Aorta (tissue), 5 donors: ENCODE data around the gene EPN2. TPM values are rescaled to one million over a fixed set of nuclear protein-coding genes. Genes with fewer than 3 reads are reported as not detected.

Source experiments
- ATAC-seq: fragments of 200-7000 bp; cut with Tn5 transposase; one replicate; pipeline ENCODE4 v1.9.1; 2022; ENCODE audit warnings: moderate library complexity; ENCODE audit not compliant: low FRiP score
- DNase-seq, 2 donors: peaks; one replicate each; pipeline ENCODE4 v3.0.0-alpha.2; 2020
- H3K27ac ChIP-seq, 2 donors: one replicate each; pipeline ENCODE4 v1.5.1; 2013; ENCODE audit warnings: low read length in 2 of 2, mild to moderate bottlenecking in 2 of 2, moderate library complexity in 2 of 2, control low read depth in 1 of 2, inconsistent platforms in 1 of 2, low read depth in 1 of 2
- H3K27me3 ChIP-seq, 2 donors: one replicate each; pipeline ENCODE4 v1.6.1; 2013; ENCODE audit warnings: control low read depth in 1 of 2, low read length in 1 of 2, mild to moderate bottlenecking in 1 of 2, moderate library complexity in 1 of 2; ENCODE audit not compliant: insufficient read depth in 2 of 2, control insufficient read depth in 1 of 2
- H3K36me3 ChIP-seq, 2 donors: one replicate each; pipeline ENCODE4 v1.6.1; 2013; ENCODE audit warnings: control low read depth in 1 of 2, low read length in 1 of 2, mild to moderate bottlenecking in 1 of 2; ENCODE audit not compliant: insufficient read depth in 2 of 2, control insufficient read depth in 1 of 2
- H3K4me1 ChIP-seq, 2 donors: one replicate each; pipeline ENCODE4 v1.6.1; 2013; ENCODE audit warnings: low read length in 2 of 2, control low read depth in 1 of 2, mild to moderate bottlenecking in 1 of 2, moderate library complexity in 1 of 2; ENCODE audit not compliant: insufficient read depth in 2 of 2, control insufficient read depth in 1 of 2
- H3K4me3 ChIP-seq, 2 donors: one replicate each; pipeline ENCODE4 v1.5.1; 2013; ENCODE audit warnings: low read length in 2 of 2, control low read depth in 1 of 2, mild to moderate bottlenecking in 1 of 2
- H3K9me3 ChIP-seq: one replicate; pipeline ENCODE4 v1.6.1; 2013; ENCODE audit warnings: mild to moderate bottlenecking, low read length; ENCODE audit not compliant: control insufficient read depth
- WGBS, 2 donors: extraction: QIAGEN DNeasy Blood & Tissue Kit; methylation state at CpG; one replicate each; pipeline ENCODE4 v1.1.7; 2013; 5-methylcytosine and 5-hydroxymethylcytosine counted together
- intact Hi-C, 2 donors: fragments of 100-400 bp; cut with DNase I; formaldehyde crosslinking; loops; one replicate each; pipeline versions ENCODE4 v1.14.2 to v1.15.0; 2022
- polyA plus RNA-seq, 2 donors: library from polyadenylated mRNA; stranded (reverse); fragments of 200-250 nt; gene quantifications; one replicate each; pipeline ENCODE4 v1.2.3, GENCODE V29; 2013
- total RNA-seq, 2 donors: library from RNA; stranded (reverse); fragmentation: NEBNext Ultra II Directional; extraction: Animal tissue kit (Norgen Biotek cat#: 25700); gene quantifications; one replicate each; pipeline ENCODE4 v1.2.1, GENCODE V29; 2021
- donor health status: healthy with polysubstance abuse.
- donor health status: Bipolar disorder and iron deficiency.
- donor health status: DM: no; HTN: no; CAD: no.
- donor health status: DM: no; HTN: no; CAD: no.
- donor health status: DM: yes; HTN: yes; CAD: no.

The EPN2 gene
- total and polyA plus RNA-seq, 4 donors: 8.6 to 67.7 (median 40.1) TPM

- intact Hi-C loops: no loop called here
- no peak for ATAC-seq
- WGBS, 2 donors: 43 to 79% methylated on average over 2 of the region's 2 CpGs
- Histone ChIP-seq H3K27ac (no peak overlapping the region), H3K9me3 (no peaks in the 10 kb centered on the region), H3K4me3 (no peak overlapping the region), H3K4me1 (no peaks in the 10 kb centered on the region), H3K27me3 (no peaks in the 10 kb centered on the region), H3K36me3 (no peaks in the 10 kb centered on the region)
- DNase-seq: no peak
Measured at GRCh38 chr17:19337712-19338023, 100.5 kb downstream of the EPN2 start.

DNA sequence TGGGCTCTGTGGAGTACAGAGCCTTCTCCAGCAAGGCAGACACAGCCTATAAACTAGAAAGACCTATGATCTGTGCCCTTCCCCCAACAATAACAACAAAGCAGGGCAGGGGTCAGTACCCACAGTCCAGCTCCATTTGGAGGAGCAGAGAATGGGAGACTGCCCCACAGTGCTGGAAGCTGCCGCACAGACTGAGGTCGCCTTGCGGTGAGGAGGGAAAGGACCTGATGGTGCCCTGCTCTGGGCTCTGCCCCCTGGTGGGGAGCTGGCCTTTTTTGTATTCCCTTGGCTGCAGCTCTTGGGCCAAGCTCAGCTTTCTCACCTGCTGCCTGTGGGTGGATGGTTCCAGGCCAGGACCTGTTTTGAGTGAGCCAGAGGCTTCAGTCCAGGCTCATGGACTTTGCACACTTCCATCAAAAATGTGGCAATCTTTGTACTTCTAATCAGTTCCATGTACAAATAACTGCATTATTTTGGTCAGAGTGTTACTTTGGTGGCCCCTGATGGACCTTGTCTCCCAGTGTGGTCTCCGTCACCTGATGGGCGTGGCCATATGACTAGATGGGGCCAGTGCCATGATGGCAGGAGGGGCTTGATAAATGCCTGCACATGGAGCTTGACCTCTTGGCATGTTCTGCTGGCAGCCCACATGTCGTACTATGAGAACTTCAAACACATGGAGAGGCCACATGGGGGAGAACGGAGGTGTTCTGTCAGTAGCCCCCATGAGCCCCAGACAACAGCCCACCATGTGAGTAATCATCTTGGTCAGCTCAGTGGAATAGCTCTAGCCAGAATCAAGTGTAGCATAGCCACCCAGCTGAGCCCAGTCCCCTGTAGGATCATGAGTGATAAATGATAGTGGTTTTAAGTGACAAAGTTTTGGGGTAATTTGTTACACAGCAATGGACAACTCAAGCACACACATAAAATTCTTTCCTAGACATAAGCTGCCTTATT, 101.1 kb downstream of the EPN2 start:
- intact Hi-C loops: no loop called here
- Histone ChIP-seq H3K4me1 (no peaks in the 10 kb centered on the region), H3K4me3 (no peak overlapping the region), H3K27ac (no peak overlapping the region), H3K36me3 (no peaks in the 10 kb centered on the region), H3K9me3 (no peaks in the 10 kb centered on the region), H3K27me3 (no peaks in the 10 kb centered on the region)
- peak; percentile 71 to 86 for DNase-seq
- 79 to 90% methylated on average over 7 of the region's 7 CpGs for WGBS, 2 donors
- ATAC-seq: peak; percentile 26

DNA sequence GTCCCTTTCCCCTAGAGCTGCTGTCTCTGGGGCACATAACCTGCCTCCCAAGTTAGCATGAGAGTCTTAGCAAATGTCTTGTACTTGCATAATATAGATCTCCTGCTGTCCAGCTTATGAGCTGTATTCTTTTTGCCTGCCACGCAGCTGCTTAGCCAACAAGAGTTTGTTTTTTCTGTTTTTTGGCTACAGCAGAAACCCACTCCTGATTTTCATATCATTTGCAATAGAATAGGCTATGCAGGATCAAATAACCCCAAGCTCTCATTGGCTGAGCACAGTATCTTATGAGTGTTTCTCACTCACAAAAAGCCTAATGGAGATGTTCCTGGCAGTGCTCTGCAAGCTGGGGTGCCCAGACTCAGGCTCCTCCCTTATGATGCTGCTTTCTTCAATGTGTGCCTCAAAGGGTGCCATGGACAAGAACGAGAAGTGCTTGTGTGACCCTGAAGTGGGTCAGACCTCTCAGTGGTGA, 102.2 kb downstream of the EPN2 start:
- no peak overlapping the region for H3K4me3 ChIP-seq
- 71 to 76% methylated on average over 2 of the region's 2 CpGs for WGBS, 2 donors
- H3K27ac ChIP-seq: no peak overlapping the region
- DNase-seq: no peak
- no peaks in the 10 kb centered on the region for H3K36me3 ChIP-seq
- no peaks in the 10 kb centered on the region for H3K27me3 ChIP-seq
- H3K9me3 ChIP-seq: no peaks in the 10 kb centered on the region
- intact Hi-C loops: no loop called here
- no peaks in the 10 kb centered on the region for H3K4me1 ChIP-seq
- no peak for ATAC-seq

- H3K27me3 ChIP-seq: no peaks in the 10 kb centered on the region
- peak in 1 of 2 donors; percentile 73 for DNase-seq
- no peak overlapping the region for H3K4me3 ChIP-seq
- no peaks in the 10 kb centered on the region for H3K36me3 ChIP-seq
- no peak overlapping the region for H3K27ac ChIP-seq
- WGBS, 2 donors: 46 to 55% methylated on average over 7 of the region's 7 CpGs
- no peaks in the 10 kb centered on the region for H3K4me1 ChIP-seq
- ATAC-seq: no peak
- H3K9me3 ChIP-seq: no peaks in the 10 kb centered on the region
- intact Hi-C loops: no loop called here
Measured at GRCh38 chr17:19341211-19341631, 104.1 kb downstream of the EPN2 start.

- ATAC-seq: no peak
- WGBS, 2 donors: 75 to 78% methylated on average over 20 of the region's 20 CpGs
- H3K27me3 ChIP-seq: no peaks in the 10 kb centered on the region
- no peak overlapping the region for H3K27ac ChIP-seq
- no peaks in the 10 kb centered on the region for H3K36me3 ChIP-seq
- DNase-seq: peak in 1 of 2 donors; percentile 75
- intact Hi-C loops: no loop called here
- H3K9me3 ChIP-seq: no peaks in the 10 kb centered on the region
- H3K4me3 ChIP-seq: no peak overlapping the region
- H3K4me1 ChIP-seq: no peaks in the 10 kb centered on the region
Measured at GRCh38 chr17:19341641-19342610, 104.8 kb downstream of the EPN2 start.

DNA sequence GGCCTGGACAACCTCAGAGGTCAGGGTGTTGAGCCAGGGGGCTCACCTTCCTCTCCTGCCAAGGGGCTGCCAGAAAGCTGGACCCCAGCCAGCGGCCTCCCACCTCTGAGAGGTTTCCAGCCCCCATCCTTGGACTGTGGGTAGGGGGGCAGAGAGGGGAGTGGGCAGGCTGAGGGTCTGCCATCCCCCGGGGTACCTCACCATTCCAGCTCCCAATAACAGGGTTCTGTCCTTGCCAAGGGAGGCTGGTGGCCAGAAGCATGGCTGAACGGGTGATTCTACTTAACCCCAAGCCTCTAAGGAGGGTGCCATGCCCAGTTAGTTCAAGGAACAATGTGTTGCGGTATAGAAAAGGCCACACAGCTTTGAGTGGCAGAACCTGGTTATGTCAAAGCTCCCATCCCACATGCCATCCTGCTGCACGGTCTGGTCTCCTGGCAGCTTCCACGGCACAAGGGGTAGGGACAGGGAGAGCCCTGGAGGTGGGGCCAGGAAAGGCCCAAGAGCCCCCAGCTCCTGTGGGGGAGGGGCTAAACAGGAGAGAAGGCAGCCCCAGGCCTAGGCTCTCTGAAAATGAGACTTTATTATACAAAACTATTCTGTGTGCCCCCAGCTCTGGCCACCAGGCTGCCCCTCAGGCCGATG, 105.6 kb downstream of the EPN2 start:
- intact Hi-C loops: no loop called here
- DNase-seq: no peak
- no peak for ATAC-seq
- Histone ChIP-seq H3K36me3 (no peaks in the 10 kb centered on the region), H3K4me3 (no peak overlapping the region), H3K4me1 (no peaks in the 10 kb centered on the region), H3K9me3 (no peaks in the 10 kb centered on the region), H3K27me3 (no peaks in the 10 kb centered on the region), H3K27ac (no peak overlapping the region)
- WGBS, 2 donors: 61 to 62% methylated on average over 7 of the region's 7 CpGs

GRCh38 chr17:19343256-19343630, 106.1 kb downstream of the EPN2 start:
- no peaks in the 10 kb centered on the region for H3K9me3 ChIP-seq
- H3K4me3 ChIP-seq: no peak overlapping the region
- no peak for ATAC-seq
- no peak for DNase-seq
- H3K27ac ChIP-seq: no peak overlapping the region
- no peaks in the 10 kb centered on the region for H3K4me1 ChIP-seq
- intact Hi-C loops: no loop called here
- no peaks in the 10 kb centered on the region for H3K27me3 ChIP-seq
- WGBS, 2 donors: 87 to 88% methylated on average over 7 of the region's 7 CpGs
- H3K36me3 ChIP-seq: no peaks in the 10 kb centered on the region

GRCh38 chr17:19343671-19344151, 106.5 kb downstream of the EPN2 start:
- 83 to 84% methylated on average over 13 of the region's 13 CpGs for WGBS, 2 donors
- intact Hi-C loops: no loop called here
- Histone ChIP-seq H3K4me3 (no peak overlapping the region), H3K9me3 (no peaks in the 10 kb centered on the region), H3K27ac (no peak overlapping the region), H3K27me3 (no peaks in the 10 kb centered on the region), H3K36me3 (no peaks in the 10 kb centered on the region), H3K4me1 (no peaks in the 10 kb centered on the region)
- DNase-seq (no peak), ATAC-seq (no peak)
